A673 (cell line): ENCODE measurements around the gene ADCY5.

ENCODE experiments used
- CTCF ChIP-seq: fragments of 300-800, 200-600 bp; sonication (generic); conservative IDR thresholded peaks from 2 replicates; pipeline ENCODE4 v1.5.1; 2017; ENCODE audit warnings: low read depth, mild to moderate bottlenecking, antibody characterized with exemption, low read length, moderate library complexity, mixed read lengths
- EZH2 ChIP-seq: fragments of 200-600 bp; sonication (generic); IDR thresholded peaks from 2 replicates; pipeline ENCODE4 v1.6.1; 2017; ENCODE audit warnings: borderline replicate concordance, low read depth, mild to moderate bottlenecking, mixed read lengths, antibody characterized with exemption, low read length; ENCODE audit not compliant: poor library complexity, severe bottlenecking

GRCh38 chr3:123430266-123430665 lies 18.6 kb downstream of the ADCY5 start:
- TF ChIP-seq EZH2 (no peak), CTCF (no peak)
